ENCODE results near the gene ABCF2.

ABCF2 gene

GRCh38 chr7:151226875-151227782 is at the start of gene ABCF2:
ABCF2 (minus strand) TSS chr7:151227205; CDS start chr7:151226458, 747 bp downstream.
- no peaks in the 10 kb centered on the region for H3K27me3 ChIP-seq
- intact Hi-C loops (cut with DNase I; ENCODE audit: low total_unique reads): no loop called here
- peak; percentile 100 for DNase-seq
- no peaks in the 10 kb centered on the region for H3K9me3 ChIP-seq
- H3K4me3 ChIP-seq: peak within 1 kb of the TSS; percentile 83 to 89
- H3K27ac ChIP-seq: peak within 1 kb of the TSS; percentile 73 to 91
- no peak for TF ChIP-seq CTCF (IDR thresholded peaks at IDR 0.05)
- H3K4me1 ChIP-seq: peaks cover 4 to 31% (median 21%) of the 10 kb centered on the region in 4 donors
- H3K36me3 ChIP-seq: peaks cover 18 to 30% (median 30%) of the 10 kb centered on the region in 3 donors

DNA sequence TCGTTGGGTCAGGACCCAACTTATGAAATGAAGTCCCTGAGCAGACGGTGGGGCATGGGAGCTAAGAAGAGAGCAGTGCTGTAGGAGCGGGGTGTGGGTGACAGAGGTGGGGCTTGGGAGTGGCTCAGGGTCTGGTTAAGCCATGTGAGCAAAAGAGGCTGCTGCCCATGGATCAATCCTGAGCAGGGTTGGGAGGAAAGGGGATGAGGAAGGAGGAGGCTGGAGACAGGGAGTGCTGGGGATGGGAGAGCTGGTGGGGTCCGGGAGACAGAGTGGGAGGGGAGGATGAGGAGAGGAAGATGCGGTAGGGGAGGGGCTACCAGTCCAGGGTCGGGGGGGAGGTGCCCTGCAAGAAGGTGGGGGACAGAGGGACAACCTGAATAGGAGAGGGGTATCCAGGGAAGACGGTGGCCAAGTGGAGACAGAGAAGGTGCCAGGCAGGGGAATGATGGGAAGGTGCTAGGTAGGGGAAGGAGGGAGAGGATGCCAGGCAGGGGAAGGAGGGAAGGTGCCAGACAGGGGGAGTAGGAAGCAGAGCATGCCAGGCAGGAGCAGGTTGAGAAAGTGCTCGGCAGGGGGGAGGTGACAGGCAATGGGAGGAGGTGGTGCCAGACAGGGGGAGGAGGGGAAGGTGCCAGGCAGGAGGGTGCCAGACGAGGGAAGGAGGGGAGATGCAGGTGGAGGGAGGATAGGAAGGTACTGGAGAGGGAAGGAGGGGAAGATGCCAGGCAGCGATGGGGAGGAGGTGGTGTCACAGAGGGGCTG is 49.0 kb upstream of the ABCF2 start:
- Histone ChIP-seq H3K4me1 (peaks cover 0 to 56% (median 24%) of the 10 kb centered on the region in 4 donors), H3K4me3 (peak overlapping the region; percentile 47 to 53), H3K27ac (peak overlapping the region in 1 of 2 donors; percentile 20), H3K9me3 (no peaks in the 10 kb centered on the region), H3K27me3 (peaks cover 0 to 17% of the 10 kb centered on the region in 2 donors), H3K36me3 (no peaks in the 10 kb centered on the region)
- no peak for DNase-seq
- TF ChIP-seq CTCF (IDR thresholded peaks at IDR 0.05): no peak
- intact Hi-C loops (cut with DNase I; ENCODE audit: low total_unique reads): no loop called here

DNA sequence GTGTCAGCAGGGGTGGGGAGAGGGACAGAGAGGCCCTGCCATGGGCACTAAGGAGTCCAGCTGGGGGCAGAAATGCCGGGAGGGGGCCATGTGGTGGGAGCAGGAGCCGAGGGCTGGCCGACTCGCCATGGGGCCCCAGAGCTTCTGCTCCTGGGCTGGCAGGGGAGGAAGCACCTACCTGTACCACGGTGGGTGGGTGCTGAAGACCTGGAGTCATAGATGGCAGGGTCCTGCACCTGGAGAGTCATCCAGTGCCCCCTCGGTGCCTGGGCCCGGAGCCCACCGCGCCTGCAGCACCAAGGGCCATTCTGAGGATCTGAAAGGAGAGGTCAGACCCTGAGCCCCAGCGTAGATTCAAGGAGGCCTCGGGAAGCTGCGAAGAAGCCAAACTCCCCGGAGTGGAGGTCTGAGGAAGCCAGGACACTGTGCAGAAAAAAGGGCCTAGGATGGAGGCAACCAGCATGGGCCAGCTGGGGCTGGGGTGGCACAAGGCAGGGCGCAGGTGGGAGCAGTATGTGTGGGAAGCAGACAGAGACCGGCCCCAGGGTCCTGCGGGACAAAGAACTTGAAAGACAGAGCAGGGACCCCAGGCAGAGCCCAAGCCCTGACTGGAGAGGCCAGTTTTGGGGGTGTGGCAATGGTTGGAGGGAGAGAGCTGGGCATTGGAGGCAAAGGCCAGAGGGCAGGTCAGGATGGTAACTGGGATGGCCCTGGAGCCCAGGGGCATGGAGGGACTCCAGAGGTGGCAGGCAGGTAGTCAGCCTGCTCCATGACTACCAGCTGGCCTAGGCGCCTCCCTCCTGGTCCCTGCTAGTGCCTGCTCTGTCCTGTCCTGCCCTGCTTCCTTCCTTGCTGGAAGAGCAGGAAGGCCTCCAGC is 48.2 kb upstream of the ABCF2 start:
- no peaks in the 10 kb centered on the region for H3K36me3 ChIP-seq
- intact Hi-C loops (cut with DNase I; ENCODE audit: low total_unique reads): no loop called here
- DNase-seq: no peak
- H3K27ac ChIP-seq: no peak overlapping the region
- H3K9me3 ChIP-seq: no peaks in the 10 kb centered on the region
- H3K4me3 ChIP-seq: no peak overlapping the region
- H3K4me1 ChIP-seq: peaks cover 0 to 56% (median 24%) of the 10 kb centered on the region in 4 donors
- TF ChIP-seq CTCF (IDR thresholded peaks at IDR 0.05): no peak
- H3K27me3 ChIP-seq: peaks cover 0 to 12% of the 10 kb centered on the region in 2 donors

GRCh38 chr7:151274396-151274795 is 47.4 kb upstream of the ABCF2 start:
- H3K4me1 ChIP-seq: peaks cover 0 to 56% (median 24%) of the 10 kb centered on the region in 4 donors
- no peak for TF ChIP-seq CTCF (IDR thresholded peaks at IDR 0.05)
- no peak overlapping the region for H3K27ac ChIP-seq

More at GRCh38 chr7:151274396-151274795, 47.4 kb upstream of the ABCF2 start:
- Histone ChIP-seq H3K4me3 (no peak overlapping the region), H3K36me3 (no peaks in the 10 kb centered on the region), H3K27me3 (peaks cover 0 to 5% of the 10 kb centered on the region in 2 donors), H3K9me3 (no peaks in the 10 kb centered on the region)
- intact Hi-C loops (cut with DNase I; ENCODE audit: low total_unique reads): no loop called here
- DNase-seq: no peak

All from tibial artery (tissue), 4 donors.